ENCODE measurements around the gene WNT8B. TPM values are rescaled to one million over a fixed set of nuclear protein-coding genes. Genes with fewer than 3 reads are reported as not detected.
A peak's percentile ranks its signal among the peaks of the same experiment; 100 is the strongest.

The WNT8B gene
- total RNA-seq, 4 donors from 2014 or later: 0.28 TPM; not detected in 3

GRCh38 chr10:100508266-100508665 is 45.5 kb downstream of the WNT8B start:
- H3K4me1 ChIP-seq: no peaks in the 10 kb centered on the region
- H3K27me3 ChIP-seq: no peaks in the 10 kb centered on the region
- intact Hi-C loops (cut with DNase I; ENCODE audit: low total_unique reads): no loop called here
- no peak overlapping the region for H3K4me3 ChIP-seq
- DNase-seq: no peak
- no peaks in the 10 kb centered on the region for H3K9me3 ChIP-seq
- H3K36me3 ChIP-seq: no peaks in the 10 kb centered on the region
- TF ChIP-seq CTCF (IDR thresholded peaks at IDR 0.05) (no peak), POLR2A (IDR thresholded peaks at IDR 0.05) (no peak)
- H3K27ac ChIP-seq: no peak overlapping the region

- H3K4me3 ChIP-seq: no peak overlapping the region
- no peaks in the 10 kb centered on the region for H3K36me3 ChIP-seq
- DNase-seq: no peak
- H3K27me3 ChIP-seq: no peaks in the 10 kb centered on the region
- no peak overlapping the region for H3K27ac ChIP-seq
- H3K9me3 ChIP-seq: no peaks in the 10 kb centered on the region
- no peaks in the 10 kb centered on the region for H3K4me1 ChIP-seq
- intact Hi-C loops (cut with DNase I; ENCODE audit: low total_unique reads): no loop called here
- TF ChIP-seq POLR2A (IDR thresholded peaks at IDR 0.05) (no peak), CTCF (IDR thresholded peaks at IDR 0.05) (peak in 1 of 4 experiments; percentile 7)
These were observed 45.9 kb downstream of the WNT8B start for GRCh38 chr10:100508691-100509150.

DNA sequence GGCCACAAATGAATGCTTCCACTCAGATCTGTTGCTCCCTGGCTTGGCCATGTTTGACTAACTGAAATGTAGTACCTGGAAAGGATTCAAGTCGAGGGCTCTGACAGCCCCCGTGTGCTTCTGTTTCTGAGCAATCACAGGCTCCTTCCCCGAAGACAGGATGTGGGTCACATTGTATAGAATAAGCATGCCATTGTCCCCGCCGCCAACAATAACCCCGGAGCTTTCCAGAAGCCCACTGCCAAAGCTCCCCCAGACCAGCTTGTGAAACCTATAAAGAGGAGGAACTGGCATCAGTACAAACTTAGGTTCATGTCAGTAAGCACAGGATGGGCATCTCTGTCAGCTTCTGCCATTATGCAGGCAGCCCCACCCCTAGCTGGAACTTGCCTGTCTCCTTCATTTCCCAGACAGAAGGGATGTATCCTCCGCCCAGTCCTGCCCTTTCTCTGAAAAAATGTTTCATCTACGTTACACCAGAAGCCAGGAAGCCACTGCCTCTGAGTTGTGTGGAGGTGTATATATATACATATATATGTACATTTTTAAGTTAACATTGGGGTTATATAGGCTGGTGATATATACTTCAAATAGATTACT is 46.5 kb downstream of the WNT8B start:
- H3K9me3 ChIP-seq: no peaks in the 10 kb centered on the region
- no peaks in the 10 kb centered on the region for H3K4me1 ChIP-seq
- H3K27me3 ChIP-seq: no peaks in the 10 kb centered on the region
- no peaks in the 10 kb centered on the region for H3K36me3 ChIP-seq
- no peak overlapping the region for H3K4me3 ChIP-seq
- DNase-seq: no peak
- intact Hi-C loops (cut with DNase I; ENCODE audit: low total_unique reads): no loop called here
- no peak overlapping the region for H3K27ac ChIP-seq
- TF ChIP-seq CTCF (IDR thresholded peaks at IDR 0.05): no peak
- no peak for TF ChIP-seq POLR2A (IDR thresholded peaks at IDR 0.05)

DNA sequence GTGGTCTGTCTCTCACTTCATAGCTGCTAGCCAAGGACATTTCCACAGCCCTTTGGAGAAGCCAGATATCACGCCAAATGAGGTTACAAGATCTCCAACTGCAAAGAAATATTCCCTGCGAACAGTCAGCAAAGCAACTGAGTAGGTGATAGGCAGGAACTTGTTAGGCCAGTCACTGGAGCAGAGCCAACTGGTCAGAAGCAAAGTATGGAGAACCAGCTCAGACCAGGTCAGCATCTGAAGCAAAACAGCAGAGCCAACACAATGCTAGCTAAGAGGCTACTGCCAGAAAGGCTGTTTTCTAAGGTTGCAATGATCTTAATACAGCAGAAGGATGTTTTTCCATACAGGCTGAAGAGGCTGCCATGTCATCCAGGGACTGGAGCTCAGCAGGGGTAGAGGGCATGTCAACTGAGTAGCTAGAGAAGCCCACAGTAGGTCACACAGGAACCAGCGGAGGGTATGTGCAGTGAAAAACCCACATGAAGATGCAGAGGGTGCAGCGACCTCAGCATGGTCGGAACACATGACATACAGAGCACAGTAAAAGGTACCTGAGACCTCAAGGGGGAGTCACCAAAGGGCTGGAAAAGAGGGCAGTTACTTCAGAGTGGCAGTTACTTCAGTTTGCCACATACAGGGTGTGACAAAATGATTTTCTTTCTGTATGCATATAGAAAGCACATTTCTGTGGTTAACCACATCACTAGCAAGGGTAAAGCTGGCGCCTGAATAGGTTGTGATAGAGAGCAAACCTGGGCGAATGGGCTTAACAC is 47.9 kb downstream of the WNT8B start:
- H3K9me3 ChIP-seq: no peaks in the 10 kb centered on the region
- H3K36me3 ChIP-seq: no peaks in the 10 kb centered on the region
- intact Hi-C loops (cut with DNase I; ENCODE audit: low total_unique reads): no loop called here
- no peaks in the 10 kb centered on the region for H3K27me3 ChIP-seq
- H3K4me1 ChIP-seq: no peaks in the 10 kb centered on the region
- DNase-seq: no peak
- no peak overlapping the region for H3K4me3 ChIP-seq
- no peak for TF ChIP-seq POLR2A (IDR thresholded peaks at IDR 0.05)
- TF ChIP-seq CTCF (IDR thresholded peaks at IDR 0.05): no peak
- no peak overlapping the region for H3K27ac ChIP-seq

DNA sequence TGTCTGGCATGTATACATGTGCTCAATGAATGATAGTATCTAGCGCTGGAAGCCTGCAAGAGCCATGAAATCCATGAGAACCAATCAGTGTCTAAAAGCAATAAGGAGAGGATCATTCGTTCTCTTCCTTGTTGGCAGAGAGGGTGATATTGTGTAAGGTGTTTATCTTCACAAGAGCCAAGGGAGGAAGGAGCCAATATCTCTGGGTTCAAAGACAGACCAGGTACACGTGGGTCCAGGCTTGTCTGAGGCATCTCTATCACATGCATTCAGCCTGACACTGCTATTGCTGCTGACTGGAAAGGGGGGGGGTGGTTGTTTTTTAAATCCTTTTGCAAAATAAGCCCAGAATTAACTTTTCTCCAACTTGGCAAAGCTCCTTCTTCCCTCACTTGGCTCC is 52.8 kb downstream of the WNT8B start:
- Histone ChIP-seq H3K9me3 (no peaks in the 10 kb centered on the region), H3K27ac (no peak overlapping the region), H3K27me3 (no peaks in the 10 kb centered on the region), H3K4me3 (no peak overlapping the region), H3K36me3 (no peaks in the 10 kb centered on the region), H3K4me1 (no peaks in the 10 kb centered on the region)
- intact Hi-C loops (cut with DNase I; ENCODE audit: low total_unique reads): no loop called here
- no peak for TF ChIP-seq POLR2A (IDR thresholded peaks at IDR 0.05)
- no peak for TF ChIP-seq CTCF (IDR thresholded peaks at IDR 0.05)
- no peak for DNase-seq

Data from uterus (tissue), 4 donors.